DND-41 (cell line): ENCODE data around the gene GPR176.

Experiments used
- EZH2 ChIP-seq: IDR thresholded peaks from 3 replicates; pipeline ENCODE4 v1.6.1; 2012; ENCODE audit warnings: borderline replicate concordance, low read depth, mild to moderate bottlenecking, moderate library complexity, low read length, inconsistent platforms; ENCODE audit not compliant: severe bottlenecking
- TF ChIP-seq, protein P1 (sequence below): IDR thresholded peaks from 2 replicates; pipeline ENCODE4 v1.5.1; 2012; ENCODE audit warnings: borderline replicate concordance, low read length, moderate library complexity, mild to moderate bottlenecking; ENCODE audit not compliant: poor library complexity, severe bottlenecking; ENCODE audit errors: extremely low read depth

DNA sequence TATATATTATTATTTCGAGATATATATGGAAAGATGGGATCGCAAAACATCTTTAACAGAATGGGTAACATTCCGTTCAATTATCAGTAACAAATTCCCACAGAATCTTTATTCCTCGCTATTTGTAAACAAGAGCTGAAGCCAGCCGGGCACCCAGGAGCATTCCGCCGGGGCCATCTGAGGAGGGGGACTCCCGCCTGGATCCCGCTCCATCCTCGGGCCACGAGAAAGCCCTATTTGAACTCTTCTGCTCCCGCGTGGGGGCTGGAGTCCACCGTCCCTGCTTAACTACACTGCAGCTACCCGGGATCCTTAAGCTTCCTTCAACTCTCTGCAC is 687 bp downstream of the GPR176 start:
- TF ChIP-seq, protein P1, sequence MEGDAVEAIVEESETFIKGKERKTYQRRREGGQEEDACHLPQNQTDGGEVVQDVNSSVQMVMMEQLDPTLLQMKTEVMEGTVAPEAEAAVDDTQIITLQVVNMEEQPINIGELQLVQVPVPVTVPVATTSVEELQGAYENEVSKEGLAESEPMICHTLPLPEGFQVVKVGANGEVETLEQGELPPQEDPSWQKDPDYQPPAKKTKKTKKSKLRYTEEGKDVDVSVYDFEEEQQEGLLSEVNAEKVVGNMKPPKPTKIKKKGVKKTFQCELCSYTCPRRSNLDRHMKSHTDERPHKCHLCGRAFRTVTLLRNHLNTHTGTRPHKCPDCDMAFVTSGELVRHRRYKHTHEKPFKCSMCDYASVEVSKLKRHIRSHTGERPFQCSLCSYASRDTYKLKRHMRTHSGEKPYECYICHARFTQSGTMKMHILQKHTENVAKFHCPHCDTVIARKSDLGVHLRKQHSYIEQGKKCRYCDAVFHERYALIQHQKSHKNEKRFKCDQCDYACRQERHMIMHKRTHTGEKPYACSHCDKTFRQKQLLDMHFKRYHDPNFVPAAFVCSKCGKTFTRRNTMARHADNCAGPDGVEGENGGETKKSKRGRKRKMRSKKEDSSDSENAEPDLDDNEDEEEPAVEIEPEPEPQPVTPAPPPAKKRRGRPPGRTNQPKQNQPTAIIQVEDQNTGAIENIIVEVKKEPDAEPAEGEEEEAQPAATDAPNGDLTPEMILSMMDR = no peak
- TF ChIP-seq EZH2 = no peak
